T-helper 2 cell (primary cell): ENCODE data around the gene DRC3.

Experiments used
- DNase-seq, 5 experiments: peaks; one replicate each; pipeline versions ENCODE4 v3.0.0 to v3.0.0-alpha.2; 2012 to 2022

Gene DRC3

GRCh38 chr17:18056214-18056613, 83.6 kb downstream of the DRC3 start:
- DNase-seq = no peak

GRCh38 chr17:18059283-18059682, 86.6 kb downstream of the DRC3 start:
- DNase-seq = no peak

GRCh38 chr17:18064053-18064452, 91.4 kb downstream of the DRC3 start:
- DNase-seq = no peak

GRCh38 chr17:18065546-18065945, 92.9 kb downstream of the DRC3 start:
- DNase-seq = no peak
